Activated T-helper 17 cell treated with anti-CD3 and anti-CD28 coated beads, Interleukin-2, amount 50 U/mL, for 72 hours (primary cell): ENCODE data around the gene YPEL5. TPM values are rescaled to one million over a fixed set of nuclear protein-coding genes. Genes with fewer than 3 reads are reported as not detected.

ENCODE experiments used
- total RNA-seq, 2 donors: library from RNA; stranded (reverse); gene quantifications; one replicate each; pipeline ENCODE4 v1.2.3, GENCODE V29; 2022

YPEL5 gene
- total RNA-seq, 2 donors from 2014 or later, result 27.1 to 55.3 TPM

Other genes with a start within 250 kb of the YPEL5 start
- gene ALK, start 225.4 kb upstream of the YPEL5 start, total RNA-seq, result not detected
- 100 to 1,000 TPM in 1 of 2 donors, 10 to 100 TPM in 1; 38.9 to 154 TPM for gene LBH, start 84.5 kb downstream of the YPEL5 start, total RNA-seq